ENCODE data around the gene MSI2. TPM values are rescaled to one million over a fixed set of nuclear protein-coding genes. Genes with fewer than 3 reads are reported as not detected.

The MSI2 gene
- total and polyA plus RNA-seq, 12 donors, result 25.5 to 135 (median 121) TPM

- intact Hi-C loops (cut with DNase I), result loop anchor here in 5 of 10 donors (5.0 to 10.0 kb wide), 7 partner anchors 62 to 541 kb away; partner anchors contain the start of gene CCDC182 (in 1 of the 5)
- 96% methylated on average over 24 of the region's 24 CpGs for WGBS, 2 donors
- TF ChIP-seq CTCF (IDR thresholded peaks at IDR 0.05), result no peak
These were observed 419.4 kb downstream of the MSI2 start for GRCh38 chr17:57675427-57676387.

GRCh38 chr17:57676543-57676942 lies 420.2 kb downstream of the MSI2 start:
- WGBS, 2 donors, result 74 to 84% methylated on average over 7 of the region's 7 CpGs
- intact Hi-C loops (cut with DNase I), result loop anchor here in 5 of 10 donors (5.0 to 10.0 kb wide), 7 partner anchors 61 to 542 kb away; partner anchors contain the start of gene CCDC182 (in 1 of the 5)
- no peak for ATAC-seq

More at GRCh38 chr17:57675427-57676387, 419.4 kb downstream of the MSI2 start:
- Histone ChIP-seq H3K4me1 (peaks cover 0 to 14% (median 10%) of the 10 kb centered on the region in 9 donors), H3K4me3 (no peak overlapping the region), H3K27ac (no peak overlapping the region), H3K9me3 (no peaks in the 10 kb centered on the region), H3K27me3 (no peaks in the 10 kb centered on the region), H3K36me3 (peaks cover 0 to 23% (median 0%) of the 10 kb centered on the region in 9 donors)
- DNase-seq (no peak), ATAC-seq (no peak)

GRCh38 chr17:57677301-57677700 lies 421.0 kb downstream of the MSI2 start:
- H3K4me1 ChIP-seq, result peaks cover 0 to 3% (median under 1%) of the 10 kb centered on the region in 9 donors
- no peak overlapping the region for H3K4me3 ChIP-seq
- intact Hi-C loops (cut with DNase I), result loop anchor here in 5 of 10 donors (5.0 to 10.0 kb wide), 7 partner anchors 60 to 542 kb away; partner anchors contain the start of gene CCDC182 (in 1 of the 5)
- WGBS, 2 donors, result 83 to 86% methylated on average over 5 of the region's 5 CpGs
- DNase-seq (no peak), ATAC-seq (no peak)
- peaks cover 0 to 23% (median 0%) of the 10 kb centered on the region in 9 donors for H3K36me3 ChIP-seq
- H3K27me3 ChIP-seq, result no peaks in the 10 kb centered on the region
- no peak overlapping the region for H3K27ac ChIP-seq
- no peak for TF ChIP-seq CTCF (IDR thresholded peaks at IDR 0.05)
- no peaks in the 10 kb centered on the region for H3K9me3 ChIP-seq

More at GRCh38 chr17:57676543-57676942, 420.2 kb downstream of the MSI2 start:
- no peak for TF ChIP-seq CTCF (IDR thresholded peaks at IDR 0.05)
- H3K36me3 ChIP-seq, result peaks cover 0 to 23% (median 0%) of the 10 kb centered on the region in 9 donors
- no peak overlapping the region for H3K4me3 ChIP-seq
- DNase-seq, result no peak
- no peak overlapping the region for H3K27ac ChIP-seq
- H3K4me1 ChIP-seq, result peaks cover 0 to 11% (median 8%) of the 10 kb centered on the region in 9 donors
- no peaks in the 10 kb centered on the region for H3K9me3 ChIP-seq
- no peaks in the 10 kb centered on the region for H3K27me3 ChIP-seq

GRCh38 chr17:57677858-57678257 lies 421.5 kb downstream of the MSI2 start:
- H3K4me3 ChIP-seq, result no peak overlapping the region
- ATAC-seq, result no peak
- no peak for TF ChIP-seq CTCF (IDR thresholded peaks at IDR 0.05)
- DNase-seq, result no peak
- intact Hi-C loops (cut with DNase I), result loop anchor here in 5 of 10 donors (5.0 to 10.0 kb wide), 7 partner anchors 59 to 543 kb away; partner anchors contain the start of gene CCDC182 (in 1 of the 5)
- WGBS, 2 donors, result 96% methylated on average over 6 of the region's 6 CpGs
- H3K36me3 ChIP-seq, result peaks cover 0 to 24% (median 0%) of the 10 kb centered on the region in 9 donors
- no peak overlapping the region for H3K27ac ChIP-seq
- H3K9me3 ChIP-seq, result no peaks in the 10 kb centered on the region
- no peaks in the 10 kb centered on the region for H3K4me1 ChIP-seq
- H3K27me3 ChIP-seq, result no peaks in the 10 kb centered on the region
